Bronchial epithelial cell (primary cell): ENCODE data around the gene VASN. TPM values are rescaled to one million over a fixed set of nuclear protein-coding genes. Genes with fewer than 3 reads are reported as not detected.

Source experiments
- DNase-seq: peaks from one replicate; pipeline ENCODE4 v3.0.0-alpha.2; 2010; ENCODE audit warnings: low read depth
- FAIRE-seq: peaks from 2 replicates; lab custom pipeline; 2011; peaks lifted over from hg19 to GRCh38; lab: Jason Lieb, UNC
- H3K27me3 ChIP-seq: 2 replicates; pipeline ENCODE4 v1.5.1; 2011; ENCODE audit warnings: low read length; ENCODE audit not compliant: control insufficient read depth, insufficient read depth
- H3K36me3 ChIP-seq: 2 replicates; pipeline ENCODE4 v1.5.1; 2011; ENCODE audit warnings: low read length; ENCODE audit not compliant: control insufficient read depth, insufficient read depth
- H3K4me3 ChIP-seq: 2 replicates; pipeline ENCODE4 v1.5.1; 2011; ENCODE audit warnings: mild to moderate bottlenecking, low read depth, low read length, control low read depth
- CTCF ChIP-seq: IDR thresholded peaks from 2 replicates; pipeline ENCODE4 v1.5.1; 2011; ENCODE audit warnings: mild to moderate bottlenecking, moderate library complexity, low read length, control low read depth, inconsistent platforms; ENCODE audit not compliant: insufficient read depth, severe bottlenecking
- total RNA-seq: library from RNA; depleted of rRNA; stranded (reverse); fragments of >200 nt; gene quantifications from 2 replicates; pipeline ENCODE4 v1.2.1, GENCODE V29; 2014

The VASN gene
- total RNA-seq, 1 donor from 2014 or later, result 6.6 TPM

GRCh38 chr16:4419402-4419959 is 47.8 kb downstream of the VASN start:
- Histone ChIP-seq H3K27me3 (no peaks in the 10 kb centered on the region), H3K4me3 (no peak overlapping the region), H3K36me3 (no peaks in the 10 kb centered on the region)
- TF ChIP-seq CTCF, result no peak
- no peak for FAIRE-seq
- DNase-seq, result no peak

DNA sequence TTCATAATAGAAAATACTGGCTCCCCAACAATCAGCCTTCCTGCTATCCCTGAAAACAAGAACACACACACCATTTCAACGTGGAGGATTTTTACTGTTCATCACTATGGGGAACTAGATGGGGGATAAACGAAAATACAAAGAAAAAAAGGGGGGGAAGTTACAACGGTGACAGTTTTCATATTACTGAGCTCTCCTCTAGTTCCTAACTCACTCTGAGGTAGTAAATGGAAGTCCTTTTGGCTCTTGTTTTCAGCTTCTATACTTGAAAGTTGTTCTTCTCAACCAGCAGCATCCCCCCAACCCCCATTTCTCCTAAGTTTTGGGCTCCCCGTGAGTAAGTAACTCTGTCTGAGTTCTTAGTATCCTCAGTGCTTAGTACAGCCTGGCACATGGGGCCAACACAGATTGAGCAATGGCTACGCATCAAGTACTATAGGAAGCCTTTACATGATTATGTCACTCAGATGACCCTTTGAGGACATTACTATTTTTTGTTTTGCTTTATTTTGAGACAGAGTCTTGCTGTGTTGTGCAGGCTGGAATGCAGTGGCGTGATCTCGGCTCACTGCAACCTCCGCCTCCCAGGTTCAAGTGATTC is 49.0 kb downstream of the VASN start:
- DNase-seq (no peak), FAIRE-seq (no peak)
- no peaks in the 10 kb centered on the region for H3K27me3 ChIP-seq
- H3K4me3 ChIP-seq, result no peak overlapping the region
- H3K36me3 ChIP-seq, result no peaks in the 10 kb centered on the region
- TF ChIP-seq CTCF, result no peak

GRCh38 chr16:4425378-4426020 is 53.9 kb downstream of the VASN start, which contains the start of gene DNAJA3:
Gene DNAJA3, plus strand, starts transcription at chr16:4425868. Its CDS starts 14 bp downstream, at chr16:4425882.
- Histone ChIP-seq H3K4me3 (peak within 1 kb of the TSS; percentile 73), H3K36me3 (peaks cover 3% of the 10 kb centered on the region), H3K27me3 (no peaks in the 10 kb centered on the region)
- no peak for FAIRE-seq
- no peak for TF ChIP-seq CTCF
- DNase-seq, result peak; percentile 90

GRCh38 chr16:4426021-4426684 is 54.5 kb downstream of the VASN start:
- H3K36me3 ChIP-seq, result peaks cover 4% of the 10 kb centered on the region
- H3K27me3 ChIP-seq, result no peaks in the 10 kb centered on the region
- H3K4me3 ChIP-seq, result peak overlapping the region; percentile 73
- no peak for TF ChIP-seq CTCF
- FAIRE-seq, result no peak
- DNase-seq, result no peak

GRCh38 chr16:4426722-4427372 is 55.2 kb downstream of the VASN start:
- H3K36me3 ChIP-seq, result peaks cover 6% of the 10 kb centered on the region
- FAIRE-seq, result no peak
- peak overlapping the region; percentile 73 for H3K4me3 ChIP-seq
- H3K27me3 ChIP-seq, result no peaks in the 10 kb centered on the region
- DNase-seq, result no peak
- TF ChIP-seq CTCF, result no peak
